ENCODE data around the gene IL4I1.

IL4I1 gene

GRCh38 chr19:49863254-49863934, 33.3 kb downstream of the IL4I1 start:
- DNase-seq (ENCODE audit: low spot score), result no peak
- no peak for TF ChIP-seq CTCF (IDR thresholded peaks at IDR 0.05; ENCODE audit: extremely low read depth, missing control alignments)

GRCh38 chr19:49862391-49863253, 34.1 kb downstream of the IL4I1 start:
- peak; percentile 24 for TF ChIP-seq CTCF (IDR thresholded peaks at IDR 0.05; ENCODE audit: extremely low read depth, missing control alignments)
- no peak for DNase-seq (ENCODE audit: low spot score)

- TF ChIP-seq CTCF (IDR thresholded peaks at IDR 0.05; ENCODE audit: extremely low read depth, missing control alignments), result no peak
Measured at GRCh38 chr19:49861541-49862378, 34.9 kb downstream of the IL4I1 start.

GRCh38 chr19:49861107-49861506, 35.6 kb downstream of the IL4I1 start:
- DNase-seq (ENCODE audit: low spot score), result no peak
- no peak for TF ChIP-seq CTCF (IDR thresholded peaks at IDR 0.05; ENCODE audit: extremely low read depth, missing control alignments)

More at GRCh38 chr19:49861541-49862378, 34.9 kb downstream of the IL4I1 start:
- no peak for DNase-seq (ENCODE audit: low spot score)

GRCh38 chr19:49860336-49861102, 36.2 kb downstream of the IL4I1 start:
- no peak for DNase-seq (ENCODE audit: low spot score)
- no peak for TF ChIP-seq CTCF (IDR thresholded peaks at IDR 0.05; ENCODE audit: extremely low read depth, missing control alignments)

- TF ChIP-seq CTCF (IDR thresholded peaks at IDR 0.05; ENCODE audit: extremely low read depth, missing control alignments), result no peak
- DNase-seq (ENCODE audit: low spot score), result no peak
Measured at GRCh38 chr19:49859682-49860335, 36.9 kb downstream of the IL4I1 start.
